Measurements from ENCODE around the gene CYP4F11.
"Not testable (repeated sequence)": the region's sequence is repeated elsewhere in the genome, so short reads cannot be mapped to it uniquely, and the experiment has no call there.

CYP4F11 gene

GRCh38 chr19:15934332-15935078, at the start of gene CYP4F11:
Gene CYP4F11, minus strand, starts transcription at chr19:15934529. Its CDS starts 121 bp downstream, at chr19:15934408.
- Histone ChIP-seq H3K9me3 (ENCODE audit: control insufficient read depth, low read depth, low read length) (peaks cover 42% of the 10 kb centered on the region), H3K27me3 (ENCODE audit: control insufficient read depth, insufficient read depth, low read length) (no peaks in the 10 kb centered on the region), H3K9ac (ENCODE audit: low read length) (no peak within 1 kb of the TSS), H3K4me1 (ENCODE audit: control insufficient read depth, low read depth, low read length) (no peaks in the 10 kb centered on the region), H3K4me3 (ENCODE audit: low read length) (no peak within 1 kb of the TSS), H3K36me3 (ENCODE audit: control insufficient read depth, low read depth, low read length) (no peaks in the 10 kb centered on the region), H3K27ac (ENCODE audit: low read length) (no peak within 1 kb of the TSS)

DNA sequence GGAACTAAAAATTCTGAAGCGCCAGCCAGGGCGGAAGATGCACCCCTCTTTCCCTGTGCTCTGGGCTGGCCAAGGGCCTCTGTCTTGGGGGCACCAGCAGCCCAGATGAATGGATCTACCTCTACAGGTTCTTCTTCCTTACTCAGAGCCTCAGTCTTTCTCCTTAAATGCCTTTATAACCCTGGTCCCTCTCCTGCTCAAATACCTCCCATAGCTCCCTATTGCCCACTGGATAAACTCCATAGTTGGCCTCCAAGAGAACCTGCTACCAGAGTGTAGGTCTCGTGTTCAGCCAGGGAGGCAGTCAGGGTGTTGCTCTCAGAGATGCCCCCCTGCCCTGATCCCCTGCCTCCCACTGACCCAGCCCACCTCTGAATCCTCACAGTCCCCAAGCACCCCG, 45.0 kb upstream of the CYP4F11 start:
- no peaks in the 10 kb centered on the region for H3K27me3 ChIP-seq (ENCODE audit: control insufficient read depth, insufficient read depth, low read length)
- no peak overlapping the region for H3K4me3 ChIP-seq (ENCODE audit: low read length)
- H3K9me3 ChIP-seq (ENCODE audit: control insufficient read depth, low read depth, low read length), result peaks cover 71% of the 10 kb centered on the region
- no peak overlapping the region for H3K27ac ChIP-seq (ENCODE audit: low read length)
- no peak overlapping the region for H3K9ac ChIP-seq (ENCODE audit: low read length)
- H3K36me3 ChIP-seq (ENCODE audit: control insufficient read depth, low read depth, low read length), result no peaks in the 10 kb centered on the region
- H3K4me1 ChIP-seq (ENCODE audit: control insufficient read depth, low read depth, low read length), result no peaks in the 10 kb centered on the region

DNA sequence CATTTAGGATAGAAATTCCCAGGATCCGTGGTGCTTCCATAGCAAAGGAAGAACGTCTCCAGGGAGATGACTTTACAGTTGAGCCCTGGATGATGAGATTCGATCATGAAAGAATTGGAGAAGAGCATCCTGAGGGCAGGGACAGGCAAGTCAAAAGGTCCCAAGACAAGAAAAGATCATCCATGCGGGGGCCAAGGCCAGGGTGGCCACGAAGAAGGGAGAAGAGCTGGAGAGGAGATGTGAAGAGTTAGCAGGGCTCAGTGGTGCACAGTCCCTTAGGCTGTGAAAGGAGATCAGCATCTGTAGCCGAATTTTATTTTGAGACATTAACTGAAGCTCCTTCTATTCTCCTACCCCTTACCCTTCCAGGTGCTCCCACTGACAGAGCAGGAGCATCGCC, 43.4 kb upstream of the CYP4F11 start:
- peaks cover 74% of the 10 kb centered on the region for H3K9me3 ChIP-seq (ENCODE audit: control insufficient read depth, low read depth, low read length)
- no peaks in the 10 kb centered on the region for H3K36me3 ChIP-seq (ENCODE audit: control insufficient read depth, low read depth, low read length)
- no peak overlapping the region for H3K9ac ChIP-seq (ENCODE audit: low read length)
- no peaks in the 10 kb centered on the region for H3K27me3 ChIP-seq (ENCODE audit: control insufficient read depth, insufficient read depth, low read length)
- H3K4me3 ChIP-seq (ENCODE audit: low read length), result no peak overlapping the region
- H3K4me1 ChIP-seq (ENCODE audit: control insufficient read depth, low read depth, low read length), result no peaks in the 10 kb centered on the region
- H3K27ac ChIP-seq (ENCODE audit: low read length), result no peak overlapping the region

- Histone ChIP-seq H3K9me3 (ENCODE audit: control insufficient read depth, low read depth, low read length) (peaks cover 74% of the 10 kb centered on the region), H3K9ac (ENCODE audit: low read length) (no peak overlapping the region)
Measured at GRCh38 chr19:15976836-15977689, 42.7 kb upstream of the CYP4F11 start.

GRCh38 chr19:15974856-15975255, 40.5 kb upstream of the CYP4F11 start:
- Histone ChIP-seq H3K4me3 (ENCODE audit: low read length) (no peak overlapping the region), H3K9me3 (ENCODE audit: control insufficient read depth, low read depth, low read length) (peaks cover 60% of the 10 kb centered on the region), H3K4me1 (ENCODE audit: control insufficient read depth, low read depth, low read length) (no peaks in the 10 kb centered on the region), H3K27me3 (ENCODE audit: control insufficient read depth, insufficient read depth, low read length) (no peaks in the 10 kb centered on the region), H3K27ac (ENCODE audit: low read length) (no peak overlapping the region), H3K9ac (ENCODE audit: low read length) (no peak overlapping the region), H3K36me3 (ENCODE audit: control insufficient read depth, low read depth, low read length) (no peaks in the 10 kb centered on the region)

More at GRCh38 chr19:15976836-15977689, 42.7 kb upstream of the CYP4F11 start:
- Histone ChIP-seq H3K27me3 (ENCODE audit: control insufficient read depth, insufficient read depth, low read length) (no peaks in the 10 kb centered on the region), H3K4me3 (ENCODE audit: low read length) (no peak overlapping the region), H3K4me1 (ENCODE audit: control insufficient read depth, low read depth, low read length) (no peaks in the 10 kb centered on the region), H3K36me3 (ENCODE audit: control insufficient read depth, low read depth, low read length) (no peaks in the 10 kb centered on the region), H3K27ac (ENCODE audit: low read length) (no peak overlapping the region)

DNA sequence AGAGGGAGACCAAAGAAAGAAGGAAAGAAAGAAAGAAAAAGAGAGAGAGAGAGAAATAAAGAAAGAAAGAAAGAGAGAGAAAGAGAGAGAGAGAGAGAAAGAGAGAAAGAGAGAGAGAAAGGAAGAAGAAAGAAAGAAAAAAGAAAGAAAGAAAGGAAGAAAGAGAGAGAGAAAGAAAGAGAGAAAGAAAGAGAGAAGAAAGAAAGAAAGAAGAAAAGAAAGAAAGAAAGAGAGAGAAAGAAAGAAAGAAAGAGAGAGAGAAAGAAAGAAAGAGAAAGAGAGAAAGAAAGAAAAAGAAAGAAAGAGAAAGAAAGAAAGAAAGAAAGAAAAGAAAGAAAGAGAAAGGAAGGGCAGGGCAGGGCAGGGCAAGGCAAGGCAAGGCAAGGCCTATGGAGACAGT, 37.7 kb upstream of the CYP4F11 start:
- H3K27ac ChIP-seq (ENCODE audit: low read length); H3K4me1 ChIP-seq (ENCODE audit: control insufficient read depth, low read depth, low read length); H3K9ac ChIP-seq (ENCODE audit: low read length); H3K36me3 ChIP-seq (ENCODE audit: control insufficient read depth, low read depth, low read length); H3K27me3 ChIP-seq (ENCODE audit: control insufficient read depth, insufficient read depth, low read length); H3K4me3 ChIP-seq (ENCODE audit: low read length): not testable (repeated sequence)
- H3K9me3 ChIP-seq (ENCODE audit: control insufficient read depth, low read depth, low read length), result peaks cover 50% of the 10 kb centered on the region

- Histone ChIP-seq H3K36me3 (ENCODE audit: control insufficient read depth, low read depth, low read length) (no peaks in the 10 kb centered on the region), H3K4me3 (ENCODE audit: low read length) (no peak overlapping the region), H3K9ac (ENCODE audit: low read length) (no peak overlapping the region), H3K27ac (ENCODE audit: low read length) (no peak overlapping the region), H3K4me1 (ENCODE audit: control insufficient read depth, low read depth, low read length) (no peaks in the 10 kb centered on the region), H3K27me3 (ENCODE audit: control insufficient read depth, insufficient read depth, low read length) (no peaks in the 10 kb centered on the region), H3K9me3 (ENCODE audit: control insufficient read depth, low read depth, low read length) (peaks cover 54% of the 10 kb centered on the region)
Measured at GRCh38 chr19:15971224-15971780, 37.0 kb upstream of the CYP4F11 start.

- H3K27me3 ChIP-seq (ENCODE audit: control insufficient read depth, insufficient read depth, low read length), result no peaks in the 10 kb centered on the region
- no peaks in the 10 kb centered on the region for H3K4me1 ChIP-seq (ENCODE audit: control insufficient read depth, low read depth, low read length)
- H3K9me3 ChIP-seq (ENCODE audit: control insufficient read depth, low read depth, low read length), result peaks cover 63% of the 10 kb centered on the region
- no peaks in the 10 kb centered on the region for H3K36me3 ChIP-seq (ENCODE audit: control insufficient read depth, low read depth, low read length)
- H3K9ac ChIP-seq (ENCODE audit: low read length), result no peak overlapping the region
- no peak overlapping the region for H3K4me3 ChIP-seq (ENCODE audit: low read length)
- H3K27ac ChIP-seq (ENCODE audit: low read length), result no peak overlapping the region
Measured at GRCh38 chr19:15964231-15964630, 29.9 kb upstream of the CYP4F11 start.

GRCh38 chr19:15962319-15962718, 28.0 kb upstream of the CYP4F11 start:
- Histone ChIP-seq H3K4me3 (ENCODE audit: low read length) (no peak overlapping the region), H3K27me3 (ENCODE audit: control insufficient read depth, insufficient read depth, low read length) (no peaks in the 10 kb centered on the region), H3K4me1 (ENCODE audit: control insufficient read depth, low read depth, low read length) (no peaks in the 10 kb centered on the region), H3K36me3 (ENCODE audit: control insufficient read depth, low read depth, low read length) (no peaks in the 10 kb centered on the region), H3K27ac (ENCODE audit: low read length) (no peak overlapping the region), H3K9me3 (ENCODE audit: control insufficient read depth, low read depth, low read length) (peaks cover 64% of the 10 kb centered on the region), H3K9ac (ENCODE audit: low read length) (no peak overlapping the region)

DNA sequence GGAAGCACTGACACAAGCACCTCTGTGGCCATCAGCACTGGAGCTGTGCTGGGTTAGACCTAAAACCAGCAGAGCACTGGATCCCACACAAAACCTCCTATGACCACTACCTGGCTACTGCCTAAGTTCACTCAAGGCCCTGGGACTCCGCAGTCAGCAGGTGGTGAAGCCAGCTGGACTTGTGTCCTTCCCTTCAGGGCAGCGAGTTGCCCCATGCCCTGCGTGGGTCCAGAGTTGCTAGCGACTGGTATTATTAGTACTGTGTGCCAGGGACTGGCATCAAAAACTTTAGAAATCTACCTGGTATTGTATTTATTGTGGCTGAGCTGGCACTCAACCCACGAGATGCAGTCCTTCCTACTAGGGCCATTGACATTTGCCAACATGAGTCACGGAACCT, 20.5 kb upstream of the CYP4F11 start:
- H3K27me3 ChIP-seq (ENCODE audit: control insufficient read depth, insufficient read depth, low read length), result no peaks in the 10 kb centered on the region
- H3K4me1 ChIP-seq (ENCODE audit: control insufficient read depth, low read depth, low read length), result no peaks in the 10 kb centered on the region
- H3K36me3 ChIP-seq (ENCODE audit: control insufficient read depth, low read depth, low read length), result no peaks in the 10 kb centered on the region
- no peak overlapping the region for H3K9ac ChIP-seq (ENCODE audit: low read length)
- peaks cover 60% of the 10 kb centered on the region for H3K9me3 ChIP-seq (ENCODE audit: control insufficient read depth, low read depth, low read length)
- H3K27ac ChIP-seq (ENCODE audit: low read length), result no peak overlapping the region
- H3K4me3 ChIP-seq (ENCODE audit: low read length), result no peak overlapping the region

GRCh38 chr19:15948223-15949058, 14.1 kb upstream of the CYP4F11 start, which contains the start of gene OR10H4:
Gene OR10H4, plus strand, starts transcription at chr19:15949008. Its CDS starts 0 bp downstream, at chr19:15949008.
- Histone ChIP-seq H3K4me1 (ENCODE audit: control insufficient read depth, low read depth, low read length) (no peaks in the 10 kb centered on the region), H3K9me3 (ENCODE audit: control insufficient read depth, low read depth, low read length) (peaks cover 61% of the 10 kb centered on the region), H3K27ac (ENCODE audit: low read length) (no peak within 1 kb of the TSS), H3K27me3 (ENCODE audit: control insufficient read depth, insufficient read depth, low read length) (no peaks in the 10 kb centered on the region), H3K4me3 (ENCODE audit: low read length) (no peak within 1 kb of the TSS), H3K36me3 (ENCODE audit: control insufficient read depth, low read depth, low read length) (no peaks in the 10 kb centered on the region), H3K9ac (ENCODE audit: low read length) (no peak within 1 kb of the TSS)

Measured in iPS-18a (cell line).